Brain microvascular endothelial cell (primary cell): ENCODE data around the gene DDIT4.

Source experiments
- DNase-seq: peaks from one replicate; pipeline ENCODE4 v3.0.0-alpha.2; 2020
- H3K27ac ChIP-seq: fragments of 250-450 bp; sonication (Bioruptor Pico); 2 replicates; pipeline ENCODE4 v1.5.1; 2020; ENCODE audit warnings: mild to moderate bottlenecking, moderate library complexity
- H3K27me3 ChIP-seq: fragments of 250-450 bp; sonication (Bioruptor Pico); replicated peaks from 2 replicates; pipeline ENCODE4 v1.5.1; 2020; ENCODE audit warnings: mild to moderate bottlenecking
- H3K36me3 ChIP-seq: fragments of 250-450 bp; sonication (Bioruptor Pico); replicated peaks from 2 replicates; pipeline ENCODE4 v1.5.1; 2020; ENCODE audit warnings: mild to moderate bottlenecking
- H3K4me3 ChIP-seq: 2 replicates; pipeline ENCODE4 v1.5.1; 2011; ENCODE audit warnings: low read depth, mild to moderate bottlenecking, control low read depth, low read length, moderate library complexity
- in situ Hi-C: cut with HindIII; loops from 2 replicates; pipeline ENCODE4 v1.10.0; 2017; ENCODE audit warnings: low sequenced_read_pairs, low pct_ligation_motif_present
- TF ChIP-seq, protein P1 (sequence below): IDR thresholded peaks from 2 replicates; pipeline ENCODE4 v1.5.1; 2011; ENCODE audit warnings: low read depth, mild to moderate bottlenecking, moderate library complexity, low read length, control low read depth, inconsistent platforms; ENCODE audit errors: missing control alignments

DDIT4 gene

DNA sequence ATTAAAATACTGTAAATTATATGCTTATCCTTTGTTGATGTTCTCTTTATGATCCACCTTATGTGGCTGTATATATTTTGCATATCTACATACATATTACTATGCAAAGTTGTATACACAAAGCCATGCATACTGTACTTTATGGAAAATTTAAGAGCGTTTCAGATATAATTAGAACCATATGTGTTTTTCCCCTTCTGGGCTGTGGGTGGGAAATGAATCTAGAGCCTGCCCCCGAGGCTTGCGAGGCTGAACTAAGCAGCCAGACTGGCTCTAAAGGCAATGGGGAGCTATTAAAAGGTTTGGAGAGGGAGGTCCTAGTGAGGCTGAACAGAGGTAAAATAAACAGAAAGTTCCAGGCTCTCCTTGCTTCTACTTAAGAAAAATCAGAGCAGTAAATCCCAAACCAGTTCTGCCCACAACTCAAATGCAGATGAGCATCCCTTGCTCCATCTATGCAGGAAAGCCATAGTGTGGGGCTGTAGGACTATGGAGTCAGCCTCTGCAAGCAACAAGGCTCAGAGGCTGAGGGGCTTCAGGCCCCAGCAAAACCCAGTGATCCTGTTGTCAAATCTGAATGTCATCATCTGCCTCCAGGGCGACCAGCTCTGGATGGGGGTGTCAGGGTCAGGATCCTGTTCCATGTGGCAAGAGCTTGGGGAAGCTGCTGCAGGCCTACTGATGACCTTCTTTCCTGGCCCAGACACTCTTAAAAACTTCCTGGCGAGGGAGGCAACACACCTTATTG lies 14.1 kb upstream of the DDIT4 start:
- Histone ChIP-seq H3K4me3 (no peak overlapping the region), H3K36me3 (no peaks in the 10 kb centered on the region), H3K27me3 (no peaks in the 10 kb centered on the region), H3K27ac (peak overlapping the region; percentile 75)
- in situ Hi-C loops: no loop called here
- peak; percentile 47 for DNase-seq
- TF ChIP-seq, protein P1, sequence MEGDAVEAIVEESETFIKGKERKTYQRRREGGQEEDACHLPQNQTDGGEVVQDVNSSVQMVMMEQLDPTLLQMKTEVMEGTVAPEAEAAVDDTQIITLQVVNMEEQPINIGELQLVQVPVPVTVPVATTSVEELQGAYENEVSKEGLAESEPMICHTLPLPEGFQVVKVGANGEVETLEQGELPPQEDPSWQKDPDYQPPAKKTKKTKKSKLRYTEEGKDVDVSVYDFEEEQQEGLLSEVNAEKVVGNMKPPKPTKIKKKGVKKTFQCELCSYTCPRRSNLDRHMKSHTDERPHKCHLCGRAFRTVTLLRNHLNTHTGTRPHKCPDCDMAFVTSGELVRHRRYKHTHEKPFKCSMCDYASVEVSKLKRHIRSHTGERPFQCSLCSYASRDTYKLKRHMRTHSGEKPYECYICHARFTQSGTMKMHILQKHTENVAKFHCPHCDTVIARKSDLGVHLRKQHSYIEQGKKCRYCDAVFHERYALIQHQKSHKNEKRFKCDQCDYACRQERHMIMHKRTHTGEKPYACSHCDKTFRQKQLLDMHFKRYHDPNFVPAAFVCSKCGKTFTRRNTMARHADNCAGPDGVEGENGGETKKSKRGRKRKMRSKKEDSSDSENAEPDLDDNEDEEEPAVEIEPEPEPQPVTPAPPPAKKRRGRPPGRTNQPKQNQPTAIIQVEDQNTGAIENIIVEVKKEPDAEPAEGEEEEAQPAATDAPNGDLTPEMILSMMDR: no peak

DNA sequence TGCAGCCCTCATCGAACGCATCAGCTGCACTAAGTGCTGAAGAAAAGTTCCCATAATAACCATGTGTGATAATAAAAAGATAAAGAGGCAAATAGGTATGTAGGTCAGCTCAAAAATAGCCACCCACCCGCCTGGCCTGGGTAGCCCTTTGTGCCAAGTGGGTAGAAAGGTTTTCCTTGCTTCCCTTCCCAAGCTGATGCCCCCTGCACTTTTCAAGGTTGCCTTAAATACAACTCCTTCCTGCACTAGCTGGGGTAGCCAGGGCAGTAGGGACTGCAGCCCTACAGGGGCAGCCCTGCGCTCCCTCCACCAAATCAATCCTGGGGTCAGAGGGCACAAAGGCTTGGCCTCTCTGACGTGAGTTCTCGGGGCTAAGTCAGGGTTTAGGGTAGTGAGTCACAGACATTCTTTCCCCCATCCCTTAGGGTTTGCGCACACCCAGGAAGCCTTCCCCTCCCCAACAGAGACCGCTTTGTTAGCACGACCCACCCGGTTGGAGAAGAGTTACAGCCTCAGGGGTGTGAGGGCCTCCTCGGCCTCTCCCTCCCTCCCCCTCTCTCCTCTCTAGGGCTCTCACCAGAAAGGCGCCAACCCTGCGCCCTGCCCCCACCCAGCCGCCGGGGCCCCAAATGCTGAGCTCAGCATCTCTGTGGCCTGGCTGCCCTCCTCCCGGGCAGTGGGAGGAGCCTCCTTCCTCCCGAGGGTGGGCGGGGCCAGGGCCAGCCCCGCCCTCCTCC lies 13.3 kb upstream of the DDIT4 start:
- DNase-seq: peak; percentile 55
- Histone ChIP-seq H3K27me3 (no peaks in the 10 kb centered on the region), H3K36me3 (no peaks in the 10 kb centered on the region), H3K4me3 (peak overlapping the region; percentile 57), H3K27ac (peak overlapping the region; percentile 75)
- in situ Hi-C loops: no loop called here
- TF ChIP-seq, protein P1: no peak

DNA sequence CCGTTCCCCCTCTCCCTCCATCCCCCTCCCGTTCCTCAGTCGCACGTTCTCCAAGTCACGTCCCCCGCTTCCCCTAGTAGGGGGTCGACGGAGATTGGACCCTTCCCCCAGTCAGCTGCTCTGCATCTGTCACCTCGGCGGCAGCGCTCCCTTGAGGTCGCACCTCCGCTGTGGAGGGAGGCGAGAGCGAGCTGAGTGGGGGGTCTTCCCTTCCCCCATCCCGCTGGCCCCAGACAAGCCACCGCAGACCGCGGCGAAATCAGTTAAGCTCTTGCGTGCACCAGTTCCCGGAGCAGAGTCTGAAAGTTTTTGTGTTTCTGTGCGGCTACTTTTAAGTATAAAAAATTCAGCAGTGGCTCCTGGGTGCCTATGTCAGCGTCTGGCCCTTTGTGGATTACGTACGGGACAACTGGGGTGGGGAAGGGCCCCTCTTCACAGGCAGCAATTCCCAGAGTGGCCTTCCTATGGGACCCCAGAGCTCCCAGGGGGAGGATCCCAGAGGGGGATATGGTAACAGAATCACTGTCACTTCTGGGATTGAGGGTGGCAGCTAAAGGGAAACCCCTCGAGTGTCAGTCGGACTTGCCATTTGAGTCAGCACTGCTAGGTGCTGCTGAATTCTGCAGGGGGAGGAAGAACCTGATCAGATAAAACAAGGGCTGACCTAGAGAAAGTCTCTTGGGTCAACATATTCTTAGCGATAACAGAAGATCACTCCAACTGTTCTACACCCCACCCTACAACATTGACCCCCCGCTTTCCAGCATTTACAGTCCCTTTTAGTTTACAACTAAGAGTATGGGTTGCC lies 12.5 kb upstream of the DDIT4 start:
- DNase-seq: no peak

DNA sequence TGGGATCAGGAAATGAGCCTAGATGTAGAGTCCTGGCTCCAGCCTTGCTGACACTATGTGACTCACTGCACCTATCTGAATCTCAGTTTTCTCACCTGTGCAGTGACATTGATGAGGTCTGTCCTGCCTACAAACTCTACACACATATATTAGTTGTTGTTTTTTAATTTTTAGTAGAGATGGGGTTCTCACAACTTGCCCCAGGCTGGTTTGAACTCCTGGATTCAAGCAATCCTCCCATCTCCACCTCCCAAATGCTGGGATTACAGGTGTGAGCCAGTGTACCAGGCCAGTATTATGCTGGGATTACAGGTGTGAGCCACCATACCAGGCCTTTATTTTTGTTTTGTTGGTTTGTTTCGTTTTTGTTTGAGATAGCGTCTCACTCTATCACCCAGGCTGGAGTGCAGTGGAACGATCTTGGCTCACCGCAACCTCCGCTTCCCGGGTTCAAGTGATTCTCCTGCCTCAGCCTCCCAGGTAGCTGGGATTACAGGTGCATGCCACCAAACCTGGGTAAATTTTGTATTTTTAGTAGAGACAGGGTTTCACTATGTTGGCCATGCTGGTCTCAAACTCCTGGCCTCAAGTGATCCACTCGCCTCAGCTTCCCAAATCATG lies 11.8 kb upstream of the DDIT4 start:
- H3K36me3 ChIP-seq: no peaks in the 10 kb centered on the region
- no peak for DNase-seq
- H3K27me3 ChIP-seq: no peaks in the 10 kb centered on the region
- in situ Hi-C loops: no loop called here
- TF ChIP-seq, protein P1: no peak
- no peak overlapping the region for H3K4me3 ChIP-seq
- peak overlapping the region; percentile 75 for H3K27ac ChIP-seq

More for the DNA sequence above, 12.5 kb upstream of the DDIT4 start:
- Histone ChIP-seq H3K27me3 (no peaks in the 10 kb centered on the region), H3K36me3 (no peaks in the 10 kb centered on the region), H3K27ac (peak overlapping the region; percentile 75), H3K4me3 (peak overlapping the region; percentile 57)
- in situ Hi-C loops: no loop called here
- TF ChIP-seq, protein P1: peak; percentile 31

DNA sequence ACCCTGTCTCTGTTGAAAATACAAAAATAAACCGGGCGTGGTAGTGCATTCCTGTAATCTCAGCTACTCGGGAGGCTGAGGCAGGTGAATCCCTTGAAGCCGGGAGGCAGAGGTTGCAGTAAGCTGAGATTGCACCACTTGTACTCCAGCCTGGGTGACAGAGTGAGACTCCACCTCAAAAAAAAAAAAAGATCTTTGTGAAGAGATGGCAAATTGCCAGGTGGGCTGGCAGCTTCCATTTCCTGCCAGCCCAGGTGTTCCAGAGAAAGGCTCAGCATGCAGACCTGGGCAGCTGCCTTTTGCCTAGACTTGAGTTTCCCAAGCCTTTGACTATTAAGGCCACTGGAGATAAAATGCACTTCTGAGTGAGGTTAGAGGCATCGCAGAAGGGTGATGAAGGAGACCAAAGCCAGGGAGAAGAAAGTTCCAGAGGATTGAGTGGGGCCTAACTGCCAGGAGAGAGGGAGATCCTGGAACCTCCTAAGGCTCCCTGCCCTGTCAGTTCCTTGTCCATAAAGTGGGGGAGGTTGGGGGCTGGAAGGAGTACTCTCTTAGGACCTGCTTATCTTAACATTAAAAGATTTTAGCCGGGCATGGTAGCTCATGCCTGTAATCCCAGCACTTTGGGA lies 10.0 kb upstream of the DDIT4 start:
- TF ChIP-seq, protein P1: no peak
- H3K36me3 ChIP-seq: no peaks in the 10 kb centered on the region
- in situ Hi-C loops: no loop called here
- DNase-seq: no peak
- no peak overlapping the region for H3K4me3 ChIP-seq
- no peaks in the 10 kb centered on the region for H3K27me3 ChIP-seq
- no peak overlapping the region for H3K27ac ChIP-seq
